GM13977 (cell line): Measurements from ENCODE around the gene TPM4.
"Not testable (repeated sequence)": the region's sequence is repeated elsewhere in the genome, so short reads cannot be mapped to it uniquely, and the experiment has no call there.

Experiments used
- DNase-seq: peaks from one replicate; pipeline ENCODE4 v3.0.0; 2012; ENCODE audit warnings: low spot score
- in situ Hi-C: fragments of 300-500 bp; cut with MboI; formaldehyde crosslinking; loops from one replicate; pipeline ENCODE4 v1.12.0; 2022; ENCODE audit warnings: low sequenced_read_pairs, low pct_unique_long_range_greater_than_20kb, mixed read lengths, inconsistent platforms; ENCODE audit not compliant: unreplicated experiment
- TF ChIP-seq, protein P1 (sequence below): IDR thresholded peaks from 2 replicates; pipeline ENCODE4 v1.5.1; 2012; ENCODE audit warnings: mild to moderate bottlenecking, control low read depth; ENCODE audit not compliant: insufficient read depth; ENCODE audit errors: extremely low read depth, missing control alignments

Gene TPM4

DNA sequence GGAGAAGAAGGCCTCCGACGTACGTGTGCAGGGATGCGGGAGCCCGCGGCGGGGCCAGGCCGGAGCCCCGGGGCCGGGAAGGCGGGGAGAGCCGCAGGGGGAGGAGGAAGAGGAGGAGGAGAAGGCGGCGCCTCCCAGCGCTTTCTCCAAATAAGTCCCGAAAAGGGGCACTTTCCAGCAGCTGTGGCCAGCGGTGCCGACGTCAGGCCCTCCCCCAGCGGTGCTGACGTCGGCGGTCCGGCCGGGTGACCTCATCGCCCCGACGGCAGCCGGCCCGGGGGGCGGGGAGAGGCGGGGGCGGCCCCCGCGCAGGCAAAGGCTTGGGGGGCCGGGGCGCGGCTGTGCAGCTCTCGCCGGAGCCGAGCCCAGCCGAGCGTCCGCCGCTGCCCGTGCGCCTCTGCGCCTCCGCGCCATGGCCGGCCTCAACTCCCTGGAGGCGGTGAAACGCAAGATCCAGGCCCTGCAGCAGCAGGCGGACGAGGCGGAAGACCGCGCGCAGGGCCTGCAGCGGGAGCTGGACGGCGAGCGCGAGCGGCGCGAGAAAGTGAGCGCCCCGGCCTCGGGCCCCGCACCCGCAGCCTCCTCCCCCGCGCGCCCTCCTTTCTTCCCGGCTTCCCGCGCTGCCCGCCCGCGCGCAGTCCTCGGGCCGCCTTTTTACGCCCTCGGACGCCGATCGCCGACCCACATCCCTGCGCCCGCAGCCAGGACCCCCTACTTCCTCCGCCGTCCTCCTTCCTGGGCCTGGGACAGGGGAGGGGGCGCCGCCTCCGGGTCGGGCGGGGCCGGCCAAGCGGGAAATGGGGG lies at the start of gene TPM4:
TSS of gene TPM4 (plus strand) at position 342 of the 804 bp plus-strand sequence. CDS start at position 413, 71 bp downstream.
- DNase-seq, result peak; percentile 94
- TF ChIP-seq, protein P1, sequence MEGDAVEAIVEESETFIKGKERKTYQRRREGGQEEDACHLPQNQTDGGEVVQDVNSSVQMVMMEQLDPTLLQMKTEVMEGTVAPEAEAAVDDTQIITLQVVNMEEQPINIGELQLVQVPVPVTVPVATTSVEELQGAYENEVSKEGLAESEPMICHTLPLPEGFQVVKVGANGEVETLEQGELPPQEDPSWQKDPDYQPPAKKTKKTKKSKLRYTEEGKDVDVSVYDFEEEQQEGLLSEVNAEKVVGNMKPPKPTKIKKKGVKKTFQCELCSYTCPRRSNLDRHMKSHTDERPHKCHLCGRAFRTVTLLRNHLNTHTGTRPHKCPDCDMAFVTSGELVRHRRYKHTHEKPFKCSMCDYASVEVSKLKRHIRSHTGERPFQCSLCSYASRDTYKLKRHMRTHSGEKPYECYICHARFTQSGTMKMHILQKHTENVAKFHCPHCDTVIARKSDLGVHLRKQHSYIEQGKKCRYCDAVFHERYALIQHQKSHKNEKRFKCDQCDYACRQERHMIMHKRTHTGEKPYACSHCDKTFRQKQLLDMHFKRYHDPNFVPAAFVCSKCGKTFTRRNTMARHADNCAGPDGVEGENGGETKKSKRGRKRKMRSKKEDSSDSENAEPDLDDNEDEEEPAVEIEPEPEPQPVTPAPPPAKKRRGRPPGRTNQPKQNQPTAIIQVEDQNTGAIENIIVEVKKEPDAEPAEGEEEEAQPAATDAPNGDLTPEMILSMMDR, result no peak
- in situ Hi-C loops, result no loop called here

DNA sequence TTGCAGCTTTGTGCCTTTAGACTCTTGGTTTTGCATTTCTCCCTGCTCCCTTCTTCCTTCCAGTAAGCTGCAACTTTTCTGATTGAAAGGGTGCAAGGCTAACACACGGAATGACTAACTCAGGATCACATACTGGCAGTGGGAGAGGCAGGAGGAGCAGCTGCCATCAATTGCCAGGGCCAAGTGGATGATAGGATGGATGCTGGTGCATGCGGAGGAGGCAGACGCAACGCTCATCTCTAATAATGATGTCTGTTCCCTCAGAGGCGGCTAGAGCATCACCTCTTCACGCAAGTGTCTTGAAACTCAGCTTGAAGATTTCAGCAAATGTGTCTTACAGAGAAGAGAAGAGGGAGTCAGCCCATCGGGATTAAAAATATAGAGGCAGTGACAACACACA lies 49.5 kb upstream of the TPM4 start:
- TF ChIP-seq, protein P1, result no peak
- in situ Hi-C loops, result no loop called here
- DNase-seq, result no peak

DNA sequence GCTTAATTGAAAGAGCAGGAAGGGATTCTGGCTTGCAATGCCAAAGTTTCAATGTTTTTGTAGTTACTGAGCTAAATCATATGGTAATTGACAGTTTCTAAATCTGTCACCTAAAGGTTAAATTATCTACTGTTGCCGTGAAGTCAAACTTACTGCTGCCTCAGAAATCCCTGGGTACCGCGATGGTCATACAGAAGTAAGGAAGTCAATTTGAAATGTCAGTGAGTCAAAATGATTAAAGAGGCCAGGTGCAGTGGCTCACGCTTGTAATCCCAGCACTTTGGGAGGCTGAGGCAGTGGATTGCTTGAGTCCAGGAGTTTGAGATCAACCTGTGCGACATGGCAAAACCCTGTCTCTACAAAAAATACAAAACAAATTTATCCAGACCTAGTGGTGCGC lies 48.8 kb upstream of the TPM4 start:
- TF ChIP-seq, protein P1, result no peak
- in situ Hi-C loops, result no loop called here
- no peak for DNase-seq

DNA sequence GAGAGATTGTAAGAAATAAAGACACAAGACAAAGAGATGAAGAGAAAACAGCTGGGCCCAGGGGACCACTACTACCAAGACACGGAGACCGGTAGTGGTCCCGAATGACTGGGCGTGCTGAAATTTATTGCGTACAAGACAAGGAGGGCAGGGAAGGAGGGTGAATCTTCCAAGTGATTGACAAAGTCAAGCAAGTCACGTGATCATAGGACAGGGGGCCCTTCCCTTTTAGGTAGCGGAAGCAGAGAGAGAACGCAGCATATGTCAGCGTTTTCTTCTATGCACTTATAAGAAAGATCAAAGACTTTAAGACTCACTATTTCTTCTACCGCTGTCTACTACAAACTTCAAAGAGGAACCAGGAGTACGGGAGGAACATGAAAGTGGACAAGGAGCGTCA lies 46.1 kb upstream of the TPM4 start:
- in situ Hi-C loops, result not testable (repeated sequence)

DNA sequence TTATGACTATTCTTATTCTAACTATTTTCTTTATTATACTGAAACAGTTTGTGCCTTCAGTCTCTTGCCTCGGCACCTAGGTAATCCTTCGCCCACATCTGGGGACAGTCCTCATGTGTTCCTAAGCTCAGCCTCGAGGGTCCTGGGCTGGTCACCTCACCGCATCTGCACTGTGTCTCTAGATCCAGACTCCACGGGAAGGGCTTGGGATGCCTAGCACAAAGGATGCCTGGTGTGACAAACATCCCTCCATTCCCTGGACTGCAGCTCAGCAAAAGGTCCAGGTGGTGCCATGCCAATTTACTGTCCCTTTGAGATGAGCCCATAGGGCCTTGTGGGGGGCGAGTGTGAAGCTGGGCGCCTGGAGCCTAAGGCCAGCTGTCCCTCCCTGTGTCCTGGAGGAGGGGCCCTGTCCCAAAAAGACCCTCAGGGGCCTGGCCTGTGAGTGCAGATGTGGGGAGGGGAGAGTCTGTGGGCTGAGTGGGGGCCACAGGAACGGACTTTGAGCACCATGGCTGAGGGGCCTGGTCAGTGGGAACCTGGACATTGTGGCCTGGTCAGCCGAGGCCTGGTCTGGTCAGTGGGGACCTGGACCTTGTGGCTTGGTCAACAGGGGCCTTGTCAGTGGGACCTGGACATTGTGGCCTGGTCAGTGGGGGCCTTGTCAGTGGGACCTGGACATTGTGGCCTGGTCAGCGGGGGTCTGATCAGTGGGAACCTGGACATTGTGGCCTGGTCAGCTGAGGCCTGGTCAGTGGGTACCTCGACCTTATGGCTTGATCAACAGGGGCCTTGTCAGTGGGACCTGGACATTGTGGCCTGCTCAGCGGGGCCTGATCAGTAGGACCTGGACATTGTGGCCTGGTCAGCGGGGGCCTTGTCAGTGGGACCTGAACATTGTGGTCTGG lies 45.1 kb upstream of the TPM4 start:
- TF ChIP-seq, protein P1, result no peak
- in situ Hi-C loops, result no loop called here
- DNase-seq, result no peak

More for the DNA sequence above, 46.1 kb upstream of the TPM4 start:
- not testable (repeated sequence) for DNase-seq

DNA sequence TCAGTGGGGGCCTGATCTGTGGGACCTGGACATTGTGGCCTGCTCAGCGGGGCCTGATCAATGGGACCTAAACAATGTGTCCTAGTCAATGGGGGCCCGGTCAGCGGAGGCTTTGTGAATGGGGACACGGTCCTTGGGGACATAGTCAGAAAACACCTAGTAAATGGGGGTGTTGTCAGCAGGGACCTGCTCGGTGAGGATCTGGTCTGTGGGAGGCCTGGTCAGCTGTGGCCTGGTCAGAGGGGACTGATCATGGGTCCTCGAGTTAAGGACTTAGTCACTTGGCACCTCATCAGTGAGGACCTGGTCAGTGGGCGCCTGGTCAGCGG lies 44.5 kb upstream of the TPM4 start:
- TF ChIP-seq, protein P1, result no peak
- no peak for DNase-seq
- in situ Hi-C loops, result no loop called here
